K562 (cell line): ENCODE measurements around the gene PIK3CB. TPM values are rescaled to one million over a fixed set of nuclear protein-coding genes. Genes with fewer than 3 reads are reported as not detected.

Source experiments
- ATAC-seq: fragments of 200-7000 bp; cut with Tn5 transposase; 3 replicates; pipeline ENCODE4 v1.9.1; 2020; ENCODE audit warnings: moderate library complexity
- BruUV-seq: library from RNA; stranded (reverse); fragments of 400-500 nt; replicated peaks from 2 replicates; lab custom pipeline; 2021; lab: Mats Ljungman, UMichigan
- CTCF ChIA-PET: fragments of 300-600 bp; formaldehyde crosslinking; extraction: SDS; loops from one replicate; lab custom pipeline; 2021; ENCODE audit warnings: low intra/inter-chr PET ratio; lab: Yijun Ruan, JAX
- POLR2A ChIA-PET: fragments of 300-600, 350-650 bp; sonication (Branson Sonifier 250); formaldehyde crosslinking; extraction: SDS; loops from one replicate; lab custom pipeline; 2021; ENCODE audit warnings: antibody characterized with exemption, inconsistent platforms; lab: Yijun Ruan, JAX
- DNase-seq, 4 experiments: peaks; one replicate each; pipeline versions ENCODE4 v3.0.0 to v3.0.0-alpha.2; 2011 to 2018; ENCODE audit warnings: low spot score in 3 of 4, mixed read lengths in 3 of 4; ENCODE audit errors: extremely low read depth in 1 of 4
- FAIRE-seq: peaks from 2 replicates; lab custom pipeline; 2011; peaks lifted over from hg19 to GRCh38; lab: Jason Lieb, UNC
- H2AFZ ChIP-seq: 2 replicates; pipeline ENCODE4 v1.6.0; 2011; ENCODE audit warnings: low read depth, low read length, control low read depth, inconsistent platforms
- H3K27ac ChIP-seq: fragments of 200-600 bp; 3 replicates; pipeline ENCODE4 v1.8.0; 2011; ENCODE audit warnings: low read depth, mild to moderate bottlenecking, control low read depth, inconsistent platforms, low read length, moderate library complexity, mixed read lengths; ENCODE audit errors: extremely low read depth
- H3K27me3 ChIP-seq, 2 experiments: fragments of 300-600 bp in 1 of 2; 2 replicates in 1 of 2; 3 replicates in 1 of 2; pipeline versions ENCODE4 v1.6.0 to v1.8.0; 2011; ENCODE audit warnings: inconsistent platforms in 2 of 2, low read length in 2 of 2, mild to moderate bottlenecking in 1 of 2, mixed read lengths in 1 of 2, moderate library complexity in 1 of 2; ENCODE audit not compliant: control insufficient read depth in 2 of 2, insufficient read depth in 2 of 2
- H3K36me3 ChIP-seq: fragments of 300-600 bp; 3 replicates; pipeline ENCODE4 v1.8.0; 2011; ENCODE audit warnings: mild to moderate bottlenecking, low read length, inconsistent platforms; ENCODE audit not compliant: control insufficient read depth, insufficient read depth
- H3K4me1 ChIP-seq, 2 experiments: fragments of 200-600 bp in 1 of 2; replicated peaks in 1 of 2; 2 replicates in 1 of 2; 3 replicates in 1 of 2; pipeline versions ENCODE4 v1.5.1 to v1.8.0; 2011; ENCODE audit warnings: inconsistent platforms in 2 of 2, low read length in 2 of 2, mild to moderate bottlenecking in 1 of 2, mixed read lengths in 1 of 2, moderate library complexity in 1 of 2; ENCODE audit not compliant: control insufficient read depth in 2 of 2, insufficient read depth in 2 of 2
- H3K4me2 ChIP-seq: 2 replicates; pipeline ENCODE4 v1.6.1; 2011; ENCODE audit warnings: low read length, control low read depth, inconsistent platforms, mixed read lengths; ENCODE audit not compliant: insufficient read depth
- H3K4me3 ChIP-seq: fragments of 200-600 bp; sonication (generic), shearing (Covaris generic); 2 replicates; pipeline ENCODE4 v1.5.1; 2016; ENCODE audit warnings: control low read depth, inconsistent platforms
- H3K79me2 ChIP-seq: fragments of 200-600 bp; 3 replicates; pipeline ENCODE4 v1.8.0; 2011; ENCODE audit warnings: low read length, inconsistent platforms; ENCODE audit not compliant: control insufficient read depth, insufficient read depth
- H3K9ac ChIP-seq, 2 experiments: 2 replicates each; pipeline versions ENCODE4 v1.6.0 to v1.6.1; 2011; ENCODE audit warnings: low read depth in 2 of 2, low read length in 2 of 2, control low read depth in 1 of 2, inconsistent platforms in 1 of 2, mild to moderate bottlenecking in 1 of 2, mixed read lengths in 1 of 2; ENCODE audit not compliant: insufficient read depth in 1 of 2
- H3K9me1 ChIP-seq: one replicate; pipeline ENCODE4 v1.6.0; 2011; ENCODE audit warnings: inconsistent platforms, mild to moderate bottlenecking, low read length, moderate library complexity; ENCODE audit not compliant: control insufficient read depth, insufficient read depth
- H3K9me3 ChIP-seq: replicated peaks from 2 replicates; pipeline ENCODE4 v1.5.1; 2011; ENCODE audit warnings: low read depth, low read length, inconsistent platforms; ENCODE audit not compliant: control insufficient read depth, insufficient read depth
- H4K20me1 ChIP-seq: replicated peaks from 2 replicates; pipeline ENCODE4 v1.6.1; 2011; ENCODE audit warnings: low read length, inconsistent platforms, mixed read lengths; ENCODE audit not compliant: control insufficient read depth, insufficient read depth
- MIER1 ChIP-seq: fragments of 450-650 bp; IDR thresholded peaks from 2 replicates; pipeline ENCODE4 v1.6.1; 2016; ENCODE audit warnings: antibody characterized with exemption, mild to moderate bottlenecking, low read depth
- RB1 ChIP-seq: fragments of 450-650 bp; IDR thresholded peaks from 2 replicates; pipeline ENCODE4 v1.6.1; 2017; ENCODE audit warnings: low read depth, mild to moderate bottlenecking
- SMAD3 ChIP-seq: fragments of 450-650 bp; formaldehyde crosslinking; conservative IDR thresholded peaks from 2 replicates; pipeline ENCODE4 v1.4.0; 2020; ENCODE audit warnings: mild to moderate bottlenecking
- ZNF23 ChIP-seq: fragments of 250-450 bp; sonication (Bioruptor Pico); IDR thresholded peaks from 2 replicates; pipeline ENCODE4 v1.4.0; 2020; ENCODE audit warnings: mild to moderate bottlenecking
- WGBS: fragments of 100-300 bp; shearing (Covaris generic); methylation state at CpG from one replicate; pipeline ENCODE4 v1.1.6; 2016; ENCODE audit warnings: low coverage, mixed read lengths; ENCODE audit not compliant: insufficient coverage; ENCODE audit errors: missing lambda C conversion rate; 5-methylcytosine and 5-hydroxymethylcytosine counted together
- in situ Hi-C: fragments of 300-500 bp; cut with MboI; formaldehyde crosslinking; loops from 4 replicates; pipeline ENCODE4 v1.15.0; 2018; ENCODE audit warnings: inconsistent platforms, mixed read lengths
- intact Hi-C: fragments of 100-400 bp; cut with micrococcal nuclease; formaldehyde crosslinking; loops from 2 replicates; pipeline ENCODE4 v1.14.2; 2022
- polyA plus RNA-seq, 8 experiments: library from polyadenylated mRNA; depleted of rRNA in 4 of 8; stranded (reverse) in 5 of 8; unstranded in 3 of 8; fragments of >200 nt; fragmentation: Nextera tagmentation in 2 of 8; fragmentation: Illumina TruSeq in 1 of 8; extraction: Ambion mirVana in 2 of 8; extraction: Trizol in 1 of 8; gene quantifications; 2 replicates each; pipeline versions ENCODE4 v1.2.1 to v1.2.3, GENCODE V29; 2011 to 2014; ENCODE audit warnings: inconsistent platforms in 1 of 8, missing spikeins in 1 of 8
- total RNA-seq, 7 experiments: library from RNA; depleted of rRNA in 6 of 7; stranded (reverse); fragments of >200 nt in 6 of 7; fragmentation: Illumina TruSeq in 2 of 7; extraction: Trizol in 2 of 7; gene quantifications; 2 replicates each; pipeline versions ENCODE4 v1.2.1 to v1.2.3, GENCODE V29; 2011 to 2021; ENCODE audit warnings: low replicate concordance in 1 of 7
- TF ChIP-seq, protein P1 (sequence below): fragments of 450-650 bp; IDR thresholded peaks from 2 replicates; pipeline ENCODE4 v1.6.1; 2017; ENCODE audit warnings: antibody characterized with exemption, mild to moderate bottlenecking
- TF ChIP-seq, protein P2 (sequence below): fragments of 450-650 bp; IDR thresholded peaks from 2 replicates; pipeline ENCODE4 v1.6.1; 2016; ENCODE audit warnings: antibody characterized with exemption

Gene PIK3CB
- total and polyA plus RNA-seq, 9 of the 15 experiments (the other 6 are each of a cell fraction or from before 2014, with no cell fraction given): 15.3 to 62.6 (median 28.3) TPM

DNA sequence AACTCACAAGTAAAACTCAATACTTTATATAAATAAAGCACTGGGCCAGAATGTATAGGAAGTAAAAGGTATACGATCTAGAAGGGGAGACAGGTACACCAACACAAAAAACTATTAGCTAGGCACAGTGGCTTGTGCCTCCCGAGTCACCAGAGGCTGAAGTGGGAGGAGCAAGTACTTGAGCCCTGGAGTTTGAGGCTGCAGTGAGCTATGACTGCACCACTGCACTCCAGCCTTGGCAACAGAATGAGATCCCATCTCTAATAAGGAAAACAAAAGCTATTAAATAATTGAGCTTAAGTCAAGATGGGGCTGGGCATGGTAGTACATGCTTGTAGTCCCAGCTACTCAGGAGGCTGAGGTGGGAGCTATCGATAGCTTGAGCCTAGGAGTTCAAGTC is 17.0 kb downstream of the PIK3CB start (continued):
- TF ChIP-seq, protein P1, sequence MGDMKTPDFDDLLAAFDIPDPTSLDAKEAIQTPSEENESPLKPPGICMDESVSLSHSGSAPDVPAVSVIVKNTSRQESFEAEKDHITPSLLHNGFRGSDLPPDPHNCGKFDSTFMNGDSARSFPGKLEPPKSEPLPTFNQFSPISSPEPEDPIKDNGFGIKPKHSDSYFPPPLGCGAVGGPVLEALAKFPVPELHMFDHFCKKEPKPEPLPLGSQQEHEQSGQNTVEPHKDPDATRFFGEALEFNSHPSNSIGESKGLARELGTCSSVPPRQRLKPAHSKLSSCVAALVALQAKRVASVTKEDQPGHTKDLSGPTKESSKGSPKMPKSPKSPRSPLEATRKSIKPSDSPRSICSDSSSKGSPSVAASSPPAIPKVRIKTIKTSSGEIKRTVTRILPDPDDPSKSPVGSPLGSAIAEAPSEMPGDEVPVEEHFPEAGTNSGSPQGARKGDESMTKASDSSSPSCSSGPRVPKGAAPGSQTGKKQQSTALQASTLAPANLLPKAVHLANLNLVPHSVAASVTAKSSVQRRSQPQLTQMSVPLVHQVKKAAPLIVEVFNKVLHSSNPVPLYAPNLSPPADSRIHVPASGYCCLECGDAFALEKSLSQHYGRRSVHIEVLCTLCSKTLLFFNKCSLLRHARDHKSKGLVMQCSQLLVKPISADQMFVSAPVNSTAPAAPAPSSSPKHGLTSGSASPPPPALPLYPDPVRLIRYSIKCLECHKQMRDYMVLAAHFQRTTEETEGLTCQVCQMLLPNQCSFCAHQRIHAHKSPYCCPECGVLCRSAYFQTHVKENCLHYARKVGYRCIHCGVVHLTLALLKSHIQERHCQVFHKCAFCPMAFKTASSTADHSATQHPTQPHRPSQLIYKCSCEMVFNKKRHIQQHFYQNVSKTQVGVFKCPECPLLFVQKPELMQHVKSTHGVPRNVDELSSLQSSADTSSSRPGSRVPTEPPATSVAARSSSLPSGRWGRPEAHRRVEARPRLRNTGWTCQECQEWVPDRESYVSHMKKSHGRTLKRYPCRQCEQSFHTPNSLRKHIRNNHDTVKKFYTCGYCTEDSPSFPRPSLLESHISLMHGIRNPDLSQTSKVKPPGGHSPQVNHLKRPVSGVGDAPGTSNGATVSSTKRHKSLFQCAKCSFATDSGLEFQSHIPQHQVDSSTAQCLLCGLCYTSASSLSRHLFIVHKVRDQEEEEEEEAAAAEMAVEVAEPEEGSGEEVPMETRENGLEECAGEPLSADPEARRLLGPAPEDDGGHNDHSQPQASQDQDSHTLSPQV: no peak
- no peak for TF ChIP-seq RB1
- no peak for TF ChIP-seq MIER1

DNA sequence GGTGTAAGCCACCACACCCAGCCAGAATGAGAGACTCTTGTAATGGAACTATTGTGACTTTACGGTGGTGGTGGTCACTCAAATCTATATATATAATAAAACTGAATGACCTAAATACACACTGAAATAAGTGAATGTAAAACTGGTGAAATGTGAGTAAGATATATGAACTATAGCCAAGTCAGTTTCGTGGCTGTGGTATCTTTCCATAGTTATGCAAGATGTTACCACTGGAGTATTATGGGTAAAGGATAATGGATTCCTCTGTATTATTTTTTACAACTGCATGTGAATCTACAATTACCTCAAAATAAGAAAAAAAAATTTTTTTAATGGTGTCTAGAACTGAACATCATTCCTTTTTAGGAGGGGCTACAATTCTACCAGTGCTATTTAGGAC is 21.9 kb downstream of the PIK3CB start:
- Histone ChIP-seq H3K4me2 (no peak overlapping the region), H3K9me1 (no peaks in the 10 kb centered on the region), H2AFZ (no peak overlapping the region), H3K9ac (no peak overlapping the region), H3K4me3 (no peak overlapping the region), H3K27me3 (no peaks in the 10 kb centered on the region), H4K20me1 (no peaks in the 10 kb centered on the region), H3K27ac (no peak overlapping the region), H3K9me3 (no peaks in the 10 kb centered on the region), H3K79me2 (peaks cover 96% of the 10 kb centered on the region), H3K4me1 (no peaks in the 10 kb centered on the region; a peak in 2 of 5 replicates), H3K36me3 (peaks cover 40% of the 10 kb centered on the region)
- POLR2A ChIA-PET: interaction anchor here (0.6 to 1.1 kb wide), 3 partner anchors 9 to 20 kb away, joined by 3 to 5 read pairs (median 3); no protein-coding TSS in a partner anchor
- in situ Hi-C loops (no loop called here), intact Hi-C loops (no loop called here)
- TF ChIP-seq SMAD3 (CRISPR knock-in tag) (no peak), ZNF23 (CRISPR knock-in tag) (no peak)
- TF ChIP-seq, protein P2, sequence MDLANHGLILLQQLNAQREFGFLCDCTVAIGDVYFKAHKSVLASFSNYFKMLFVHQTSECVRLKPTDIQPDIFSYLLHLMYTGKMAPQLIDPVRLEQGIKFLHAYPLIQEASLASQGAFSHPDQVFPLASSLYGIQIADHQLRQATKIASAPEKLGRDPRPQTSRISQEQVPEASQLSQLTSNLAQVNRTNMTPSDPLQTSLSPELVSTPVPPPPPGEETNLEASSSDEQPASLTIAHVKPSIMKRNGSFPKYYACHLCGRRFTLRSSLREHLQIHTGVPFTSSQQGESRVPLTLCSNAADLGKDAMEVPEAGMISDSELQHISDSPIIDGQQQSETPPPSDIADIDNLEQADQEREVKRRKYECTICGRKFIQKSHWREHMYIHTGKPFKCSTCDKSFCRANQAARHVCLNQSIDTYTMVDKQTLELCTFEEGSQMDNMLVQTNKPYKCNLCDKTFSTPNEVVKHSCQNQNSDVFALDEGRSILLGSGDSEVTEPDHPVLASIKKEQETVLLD: no peak
- CTCF ChIA-PET: no interaction called here
- 90% methylated on average over 2 of the region's 2 CpGs for WGBS
- FAIRE-seq: no peak
- no peak for DNase-seq
- BruUV-seq: no TSS peak
- no peak for ATAC-seq
